Sigmoid colon (tissue), 4 donors: ENCODE measurements around the gene TBCK.
A peak's percentile ranks its signal among the peaks of the same experiment; 100 is the strongest.

Experiments
- CTCF ChIP-seq, 4 experiments: fragments of 450-650 bp in 3 of 4; fragments of 200-600 bp in 1 of 4; IDR thresholded peaks; one replicate each; pipeline ENCODE4 v1.5.1; 2016 to 2019; ENCODE audit warnings: antibody characterized with exemption in 4 of 4, mild to moderate bottlenecking in 3 of 4, moderate library complexity in 2 of 4
- EP300 ChIP-seq, 4 donors: sonication (generic); formaldehyde crosslinking; IDR thresholded peaks; one replicate each; pipeline ENCODE4 v1.6.1; 2017; ENCODE audit warnings: antibody characterized with exemption in 4 of 4
- POLR2A ChIP-seq, 2 donors: fragments of 450-650 bp; IDR thresholded peaks; one replicate each; pipeline ENCODE4 v1.6.1; 2016; ENCODE audit warnings: antibody characterized with exemption in 2 of 2, mild to moderate bottlenecking in 2 of 2, moderate library complexity in 2 of 2
- POLR2AphosphoS5 ChIP-seq, 4 donors: sonication (generic); formaldehyde crosslinking; IDR thresholded peaks; one replicate each; pipeline ENCODE4 v1.6.1; 2017; ENCODE audit warnings: antibody characterized with exemption in 4 of 4

- TF ChIP-seq CTCF (IDR thresholded peaks at IDR 0.05) (no peak), POLR2AphosphoS5 (IDR thresholded peaks at IDR 0.05) (peak in 1 of 4 donors; percentile 29), EP300 (IDR thresholded peaks at IDR 0.05) (no peak), POLR2A (IDR thresholded peaks at IDR 0.05) (no peak)
Measured at GRCh38 chr4:105994061-105994460, 321.9 kb downstream of the TBCK start.
